GM19023 (cell line): ENCODE results near the gene CD244.

Experiments
- ATAC-seq: cut with Tn5 transposase; IDR thresholded peaks from one replicate; pipeline ENCODE4 v1.9.1; 2021; ENCODE audit warnings: mild to moderate bottlenecking, moderate library complexity; ENCODE audit not compliant: unreplicated experiment

CD244 gene

DNA sequence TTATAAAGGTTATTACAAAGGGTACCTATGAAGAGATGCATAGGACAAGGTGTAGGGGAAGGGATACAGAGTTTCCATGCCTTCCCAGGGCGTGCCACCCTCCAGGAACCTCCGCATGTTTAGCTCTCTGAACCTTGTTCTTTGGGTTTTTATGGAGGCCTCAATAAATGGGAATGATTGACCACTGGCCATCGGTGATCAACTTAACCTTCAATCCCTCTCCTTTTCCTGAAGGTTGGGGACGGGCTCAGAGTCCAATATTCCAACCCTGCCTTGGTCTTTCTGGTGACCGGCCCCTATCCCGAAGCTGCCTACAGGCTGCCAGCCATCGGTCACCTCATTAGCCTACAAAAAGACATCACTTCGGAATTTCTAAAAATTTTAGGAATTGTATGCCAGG lies 11.7 kb downstream of the CD244 start:
- no peak for ATAC-seq

DNA sequence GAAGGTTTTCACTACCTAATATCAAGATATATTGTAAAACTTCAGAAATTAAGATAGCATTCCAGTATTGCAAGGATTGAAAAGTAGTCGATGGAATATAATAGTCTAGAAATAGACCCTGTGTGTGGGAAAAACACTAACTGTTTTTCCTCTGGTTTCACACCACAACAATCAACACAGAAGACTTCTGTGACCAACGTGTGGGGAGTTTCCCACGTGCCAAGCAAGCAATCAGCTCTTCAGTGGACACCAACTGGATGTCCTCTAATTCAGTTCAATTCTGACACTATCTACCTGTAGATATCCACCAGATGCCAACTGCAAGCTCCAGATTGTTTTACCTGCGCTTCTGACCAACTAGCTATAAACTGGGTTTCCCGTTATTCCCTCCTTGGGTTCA lies 12.1 kb downstream of the CD244 start:
- no peak for ATAC-seq

DNA sequence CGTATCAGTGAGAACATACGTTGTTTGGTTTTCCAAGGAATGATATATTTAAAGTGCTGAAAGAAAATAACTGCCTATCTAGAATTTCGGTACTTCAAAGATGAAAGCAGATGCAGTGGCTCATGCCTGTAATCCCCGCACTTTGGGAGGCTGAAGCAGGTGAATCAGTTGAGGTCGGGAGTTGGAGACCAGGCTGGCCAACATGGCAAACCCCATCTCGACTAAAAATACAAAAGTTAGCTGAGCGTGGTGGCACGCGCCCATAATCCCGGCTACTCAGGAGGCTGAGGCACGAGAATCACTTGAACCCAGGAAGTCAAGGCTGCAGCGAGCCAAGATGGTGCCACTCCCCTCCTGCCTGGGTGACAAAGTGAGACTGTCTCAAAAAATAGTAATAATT lies 16.4 kb downstream of the CD244 start:
- ATAC-seq, result no peak

DNA sequence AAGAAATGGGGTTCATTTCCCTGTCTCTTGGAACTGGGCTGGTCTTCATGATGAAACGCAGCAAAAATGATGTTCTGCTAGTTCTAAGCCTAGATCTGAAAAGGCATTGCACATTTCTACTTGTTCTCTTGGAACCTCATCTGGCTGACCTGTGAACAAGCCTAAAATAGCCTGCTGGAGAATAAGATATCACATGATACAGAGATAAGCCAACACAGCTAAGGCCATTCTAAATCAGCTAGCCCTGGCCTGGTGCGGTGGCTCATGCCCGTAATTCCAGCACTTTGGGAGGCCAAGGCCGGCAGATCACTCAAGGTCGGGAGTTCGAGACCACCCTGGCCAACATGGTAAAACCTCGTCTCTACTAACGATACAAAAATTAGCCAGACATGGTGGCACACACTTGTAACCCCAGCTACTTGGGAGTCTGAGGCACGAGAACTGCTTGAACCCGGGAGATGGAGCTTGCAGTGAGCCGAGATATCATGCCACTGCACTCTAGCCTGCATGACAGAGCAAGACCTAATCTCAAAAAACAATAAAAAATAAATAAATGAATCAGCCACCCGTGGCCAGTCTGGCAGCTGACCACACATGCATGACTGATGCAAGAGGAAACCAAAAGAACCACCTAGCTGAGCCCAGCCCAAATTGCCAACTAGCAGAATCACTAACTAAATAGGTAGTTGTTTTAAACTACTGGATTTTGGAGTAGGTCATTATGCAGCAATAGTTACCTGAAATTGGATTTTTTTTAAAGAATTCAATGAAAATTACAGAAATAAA lies 18.0 kb downstream of the CD244 start:
- no peak for ATAC-seq

DNA sequence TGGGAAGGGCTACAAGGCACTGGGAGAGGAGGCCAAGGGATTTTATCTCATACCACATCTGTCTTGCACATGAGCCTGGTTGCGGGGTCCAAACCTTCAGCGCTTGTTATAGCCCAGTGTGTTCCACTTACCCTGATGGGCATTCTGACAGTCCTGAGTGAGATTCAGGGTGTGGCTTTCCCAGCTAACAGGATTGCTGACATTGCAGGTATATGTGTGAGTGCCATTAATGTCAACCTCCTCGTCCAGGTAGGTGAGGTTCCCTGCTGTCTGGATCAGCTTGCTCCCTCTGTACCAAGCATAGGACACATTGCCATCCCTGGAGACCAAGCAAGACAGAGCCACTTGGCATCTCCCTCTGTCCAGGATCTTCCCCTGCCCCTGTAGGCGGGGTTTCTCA lies 21.6 kb downstream of the CD244 start:
- no peak for ATAC-seq

DNA sequence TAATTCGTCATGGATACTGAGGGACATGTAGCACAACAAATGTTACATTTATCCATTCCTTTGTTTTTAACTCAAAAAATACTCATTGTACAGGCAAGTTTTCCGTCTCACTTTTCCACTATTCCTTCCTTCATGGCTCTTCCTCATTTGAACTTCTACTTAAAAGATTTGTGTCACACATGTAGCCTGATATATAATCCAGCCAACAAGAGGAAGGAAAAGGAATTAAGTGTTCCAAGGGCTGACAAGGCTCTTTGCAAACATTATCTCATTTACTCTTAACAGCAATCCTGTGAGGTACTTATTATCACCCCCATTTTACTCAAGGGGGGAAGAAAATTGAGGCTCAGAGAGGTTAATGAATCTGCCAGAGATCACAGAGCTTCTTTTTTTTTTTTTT lies 22.9 kb downstream of the CD244 start:
- no peak for ATAC-seq

DNA sequence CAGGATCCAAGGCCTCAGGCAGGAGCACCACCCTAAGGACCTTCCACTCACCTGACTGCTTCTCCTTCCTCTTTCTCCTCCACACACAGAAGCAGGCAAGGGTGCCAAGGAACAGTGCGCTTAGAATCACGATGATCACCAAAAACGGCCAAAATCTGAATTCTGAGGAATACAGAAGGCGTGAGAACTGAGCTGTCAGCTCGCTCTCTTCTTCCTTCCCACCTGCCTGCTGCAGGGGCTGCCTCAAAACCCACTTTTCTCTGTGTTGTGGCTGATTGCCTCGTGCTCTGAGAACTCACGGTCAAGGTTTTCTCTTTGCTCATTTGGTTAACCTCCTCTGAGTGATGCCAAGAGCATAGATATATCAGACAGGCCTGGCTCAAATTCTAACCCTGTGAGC lies 23.8 kb downstream of the CD244 start:
- no peak for ATAC-seq

DNA sequence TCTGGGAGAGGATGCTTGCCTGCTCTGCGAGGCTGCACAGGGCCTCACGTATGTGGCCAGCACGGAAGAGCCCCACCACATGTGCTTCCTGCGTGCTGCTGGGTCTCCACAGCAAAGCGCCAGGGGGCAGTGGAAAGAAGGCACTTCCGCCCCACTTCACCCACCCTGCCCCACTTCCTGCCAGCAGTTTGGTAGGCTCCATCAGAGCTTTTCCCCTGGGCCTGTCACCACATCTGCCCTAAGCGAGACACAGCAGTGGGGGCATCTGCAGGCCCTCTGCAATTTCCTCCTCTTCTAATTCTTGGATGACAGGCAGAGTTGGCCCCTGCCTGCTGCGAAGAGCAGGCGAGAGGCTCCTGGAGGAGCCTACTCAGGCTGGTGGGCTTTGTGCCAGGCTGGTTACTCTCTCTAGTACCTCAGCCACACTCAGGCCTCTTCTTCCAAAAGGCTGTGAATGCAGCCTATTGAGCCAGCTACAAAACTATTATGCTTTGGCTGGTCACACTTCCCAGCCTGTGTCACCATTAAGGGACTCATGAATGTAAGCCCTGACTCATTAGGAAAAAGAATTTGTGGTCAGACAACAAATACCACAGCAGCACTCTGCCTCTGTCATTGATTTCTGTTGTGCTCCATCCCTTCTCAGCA lies 25.0 kb downstream of the CD244 start:
- ATAC-seq, result peak; percentile 77

DNA sequence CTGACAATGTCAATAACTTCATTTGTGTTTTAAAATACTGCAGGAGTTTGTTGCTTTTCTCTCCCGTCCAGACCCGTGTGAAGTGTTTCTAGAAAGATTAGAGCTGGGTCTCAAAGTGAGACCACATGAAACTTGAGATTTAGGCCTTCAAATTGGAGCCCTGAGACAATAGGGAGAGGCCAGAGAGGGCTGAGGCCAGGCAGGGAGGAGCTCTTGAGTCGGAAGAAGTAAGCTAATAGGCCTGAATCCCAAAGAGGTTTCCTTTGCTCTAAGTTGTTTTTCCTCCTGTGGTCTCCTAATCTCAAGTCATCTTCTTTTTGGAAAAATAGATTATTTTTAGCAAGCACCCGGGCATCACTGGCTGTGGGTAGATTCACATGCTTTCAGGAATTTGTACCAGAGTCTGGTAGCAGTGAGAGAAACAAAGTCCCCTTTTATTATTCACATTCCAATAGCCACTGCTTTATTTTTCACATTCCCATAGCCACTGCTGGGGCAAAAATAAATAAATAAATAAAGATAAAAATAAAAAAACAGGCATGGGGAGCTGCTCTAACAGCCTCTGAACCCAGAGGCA lies 25.6 kb downstream of the CD244 start:
- no peak for ATAC-seq

DNA sequence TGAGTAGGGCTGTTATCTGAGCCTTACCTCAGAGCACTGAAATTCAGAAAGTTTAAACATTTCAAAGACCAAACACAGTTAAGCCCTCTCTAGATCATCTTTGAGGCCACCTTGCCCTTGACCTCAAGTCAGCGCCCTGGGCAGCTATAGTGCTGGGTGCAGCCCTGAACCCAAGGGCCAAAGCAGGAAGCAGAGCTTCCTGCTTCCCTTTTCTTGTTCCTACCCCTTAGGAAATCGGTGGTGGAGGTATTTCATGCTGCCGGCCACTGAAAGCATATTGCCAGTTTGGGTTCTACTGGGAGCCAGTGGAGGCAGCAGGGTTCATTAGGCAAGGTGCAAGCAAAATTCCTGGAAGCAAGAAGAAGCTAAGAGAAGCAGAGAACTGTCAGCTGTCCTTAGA lies 26.1 kb downstream of the CD244 start:
- ATAC-seq, result no peak

DNA sequence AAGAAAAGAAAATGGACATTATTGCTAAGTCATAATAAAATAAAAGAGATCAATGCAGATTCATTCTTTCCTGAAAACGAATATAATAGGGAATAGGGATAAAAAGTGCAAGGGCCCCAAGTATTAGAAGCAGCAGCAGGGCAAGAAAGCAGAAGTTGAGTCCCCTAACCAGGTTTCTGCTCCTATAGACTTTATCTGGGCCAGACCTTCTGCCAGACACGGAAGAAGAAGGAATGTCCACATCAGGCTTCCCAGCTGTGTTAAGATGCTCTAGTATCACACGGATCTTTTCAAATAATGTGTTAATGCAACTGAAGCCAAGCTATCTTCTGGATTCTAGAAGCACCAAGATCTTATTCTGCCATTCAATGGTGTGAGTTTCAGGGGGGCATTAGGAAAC lies 26.9 kb downstream of the CD244 start:
- ATAC-seq, result no peak

DNA sequence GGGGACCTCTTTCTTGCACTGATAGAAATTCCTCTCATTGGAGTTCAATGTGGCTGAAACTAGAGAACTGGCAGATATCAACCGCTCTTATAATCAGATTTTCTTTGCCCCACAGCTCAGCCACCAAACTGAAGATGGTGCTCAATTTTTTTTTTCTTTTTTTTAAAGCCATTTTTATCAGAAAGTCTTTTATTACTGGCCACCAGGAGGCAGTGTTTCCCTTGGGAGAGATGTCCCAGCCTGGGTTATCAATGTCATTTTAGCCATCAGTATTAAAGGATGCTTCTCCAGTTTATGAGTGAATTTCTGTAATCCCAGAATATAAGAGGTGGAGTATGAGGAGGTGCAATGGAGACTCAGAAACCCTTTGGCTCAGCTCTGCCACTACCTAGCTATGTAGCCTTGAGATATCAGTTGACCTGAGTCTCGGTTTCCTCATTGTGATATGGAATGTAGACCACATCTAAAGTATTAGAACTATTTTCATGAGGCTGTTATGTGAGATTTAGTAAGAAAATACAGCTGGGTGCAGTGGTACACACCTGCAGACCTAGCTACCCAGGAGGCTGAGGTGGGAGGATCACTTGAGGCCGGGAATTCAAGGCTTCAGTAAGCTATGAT lies 27.6 kb downstream of the CD244 start:
- no peak for ATAC-seq

DNA sequence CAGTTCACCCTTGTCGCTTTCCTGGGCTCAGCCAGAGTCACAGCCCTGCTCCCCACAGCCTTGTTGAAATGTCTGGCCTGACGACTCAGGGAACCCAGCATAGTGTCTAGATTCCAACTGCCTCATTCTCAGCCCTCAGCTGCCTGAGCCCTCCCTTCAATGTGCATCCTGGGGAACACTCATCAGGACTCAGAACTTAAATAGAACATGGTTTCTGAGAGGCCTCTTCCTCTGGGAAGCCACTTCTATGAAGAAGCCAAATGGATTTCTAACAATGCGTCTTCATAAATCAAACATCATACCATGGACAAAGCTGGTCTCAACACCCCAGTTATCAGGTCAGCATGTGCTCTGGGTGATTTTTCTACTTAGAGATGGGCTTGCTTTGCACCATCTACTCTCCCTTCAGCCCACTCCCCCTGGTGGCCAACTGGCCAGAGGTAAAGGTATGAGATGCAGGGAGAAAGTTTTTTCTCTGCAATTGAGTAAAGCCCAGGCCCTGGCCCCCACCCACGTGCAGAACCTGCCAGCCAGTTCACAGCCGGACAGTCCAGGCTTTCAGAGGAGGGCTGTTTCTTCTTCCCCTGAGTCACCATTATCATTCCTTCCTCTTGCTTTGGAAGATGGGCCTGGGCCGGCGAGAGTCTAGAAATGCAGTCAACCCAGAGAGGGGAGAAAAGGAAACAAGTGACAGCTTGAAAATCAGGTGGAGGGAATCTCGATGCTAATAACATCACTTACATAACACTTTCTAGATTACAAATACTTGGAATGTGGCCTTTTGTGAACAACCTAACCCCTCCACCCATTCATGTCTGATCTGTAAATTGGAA lies 32.1 kb downstream of the CD244 start:
- no peak for ATAC-seq

DNA sequence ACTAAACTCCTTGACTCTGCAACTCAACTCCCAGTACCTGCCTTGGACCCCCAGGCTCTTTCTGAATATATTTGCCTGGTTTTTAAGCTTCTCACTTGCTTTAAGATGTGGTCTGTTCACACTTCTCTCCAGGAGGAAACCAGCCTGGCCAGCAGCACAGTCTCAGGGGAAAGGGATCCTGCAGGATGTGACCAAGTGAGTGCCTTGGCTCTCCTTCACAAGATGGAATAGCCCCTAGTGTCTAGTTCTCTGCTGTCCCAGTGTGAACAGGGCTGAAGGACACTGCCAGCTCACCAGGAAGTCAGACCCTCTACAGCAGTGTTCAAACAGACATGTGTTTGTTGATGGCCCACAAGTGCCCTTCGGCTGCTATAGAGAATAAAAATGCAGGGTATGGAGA lies 32.9 kb downstream of the CD244 start:
- no peak for ATAC-seq

DNA sequence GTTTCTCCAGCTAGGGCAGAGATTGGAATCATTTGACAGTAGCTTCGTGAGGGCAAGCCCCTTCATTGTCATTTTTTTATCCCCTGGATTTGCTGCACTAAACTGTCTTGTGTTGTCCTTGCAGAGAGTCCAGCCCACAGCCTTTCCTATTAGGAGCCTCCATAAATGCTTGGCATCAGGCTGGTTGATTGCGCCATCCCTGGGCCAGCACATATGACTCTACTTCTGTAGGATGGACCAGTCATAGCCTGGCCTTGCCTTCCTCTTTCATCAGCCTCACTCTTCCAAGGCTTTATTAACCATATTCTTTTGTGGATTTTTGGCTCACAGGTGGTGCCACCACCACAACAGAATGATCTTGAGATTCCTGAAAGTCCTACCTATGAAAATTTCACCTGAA lies 35.3 kb downstream of the CD244 start:
- no peak for ATAC-seq

DNA sequence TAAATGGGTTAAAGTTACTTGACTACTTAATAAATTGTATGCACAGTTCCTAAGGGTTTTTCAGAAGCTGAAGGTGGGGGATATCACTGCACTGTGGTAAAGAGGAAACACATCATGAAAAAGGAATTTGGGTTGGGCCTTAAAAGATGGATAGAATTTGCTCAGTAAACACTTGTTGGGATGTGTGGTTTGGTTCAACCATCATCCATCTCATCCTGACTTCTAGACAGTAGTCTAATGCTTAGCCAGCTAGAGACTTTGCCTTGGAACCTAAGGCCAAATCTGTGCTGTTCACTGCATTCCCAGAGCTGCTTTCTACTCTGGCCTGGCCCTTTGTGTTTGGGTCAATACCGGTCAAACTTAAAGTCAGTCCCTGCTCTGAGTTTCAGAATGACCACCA lies 36.1 kb downstream of the CD244 start:
- ATAC-seq, result no peak

DNA sequence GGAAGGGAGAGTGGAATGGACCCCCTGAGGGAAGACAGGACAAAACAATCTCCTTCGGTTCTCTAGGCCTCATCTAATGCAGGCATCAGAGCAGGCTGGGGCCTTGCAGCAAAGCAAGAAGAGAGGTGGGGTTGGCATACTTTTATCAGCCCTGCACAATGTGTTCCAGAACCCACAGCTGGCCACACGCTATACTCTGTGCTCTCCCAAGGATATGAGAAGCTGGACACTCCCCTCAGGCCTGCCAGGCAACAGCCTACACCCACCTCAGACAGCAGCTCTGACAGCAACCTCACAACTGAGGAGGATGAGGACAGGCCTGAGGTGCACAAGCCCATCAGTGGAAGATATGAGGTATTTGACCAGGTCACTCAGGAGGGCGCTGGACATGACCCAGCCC lies 39.4 kb downstream of the CD244 start:
- ATAC-seq, result no peak

DNA sequence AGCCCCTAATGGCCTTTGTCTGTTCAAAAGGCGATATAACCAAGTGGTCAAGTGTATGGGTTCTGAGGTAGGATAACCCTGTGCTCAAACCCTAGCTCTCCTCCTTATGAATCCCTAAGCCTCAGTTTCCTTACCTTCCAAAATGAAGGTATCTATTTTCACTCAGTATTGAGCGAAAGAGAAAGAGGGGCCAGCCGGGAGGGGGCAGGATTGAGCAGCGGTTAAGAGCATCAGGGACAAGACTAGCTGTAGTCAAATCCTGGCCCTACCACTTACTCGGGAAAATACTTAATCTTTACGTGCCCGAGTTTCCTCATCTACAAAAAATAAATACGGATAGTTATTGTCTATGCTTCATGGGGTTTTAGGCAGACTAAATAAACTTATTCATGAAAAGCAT lies 41.1 kb downstream of the CD244 start:
- no peak for ATAC-seq

DNA sequence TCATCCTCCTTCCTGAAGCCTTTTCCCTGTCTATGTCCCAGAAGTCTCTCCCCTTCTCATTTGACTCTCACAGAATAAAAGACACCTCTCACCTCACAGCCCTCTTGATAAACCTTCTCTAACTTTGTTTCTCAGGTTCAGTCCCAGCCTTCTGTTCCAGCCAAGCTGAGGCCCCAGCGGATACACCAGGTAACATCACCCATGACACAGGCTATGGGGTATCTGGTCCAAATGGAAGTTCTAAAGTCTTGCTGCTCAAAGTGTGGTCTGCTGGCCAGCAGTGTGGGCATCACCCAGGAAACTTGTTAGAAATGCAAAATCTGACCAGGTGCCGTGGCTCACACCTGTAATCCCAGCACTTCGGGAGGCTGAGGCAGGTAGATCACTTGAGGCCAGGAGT lies 43.5 kb downstream of the CD244 start:
- ATAC-seq, result no peak

DNA sequence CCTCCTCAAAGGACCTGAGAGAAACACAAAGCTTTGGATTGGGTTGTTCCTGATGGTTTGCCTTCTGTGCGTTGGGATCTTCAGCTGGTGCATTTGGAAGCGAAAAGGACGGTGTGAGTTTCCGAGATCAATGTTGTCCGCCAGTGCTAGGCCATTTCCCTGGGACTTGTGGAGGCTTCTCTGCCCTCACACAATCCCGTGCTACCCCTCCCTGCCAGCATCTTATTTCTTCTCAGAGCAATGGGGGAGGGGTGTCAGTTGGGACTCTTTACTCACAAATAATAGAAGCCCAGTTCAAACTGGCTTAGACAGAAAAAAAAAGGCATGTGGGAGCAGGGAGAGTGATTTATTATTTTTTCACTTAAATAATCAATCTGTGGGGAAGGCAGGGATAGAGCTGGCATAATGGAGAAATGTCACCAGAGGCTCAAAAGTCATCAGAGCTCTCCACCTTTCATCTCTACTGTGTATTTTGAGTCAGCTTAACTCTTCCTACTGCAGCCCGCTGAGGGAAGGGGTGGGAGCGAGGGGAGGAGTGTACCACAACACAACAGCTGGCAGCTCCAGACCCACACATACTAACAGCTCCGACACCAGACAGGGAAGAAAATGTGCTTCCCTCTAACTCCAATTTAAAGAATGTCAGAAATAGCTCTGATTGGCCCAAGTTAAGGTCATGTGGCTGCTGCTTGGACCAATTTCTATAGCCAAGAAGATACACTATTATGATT lies 44.3 kb downstream of the CD244 start:
- ATAC-seq, result no peak
